PFSK-1 (cell line): ENCODE measurements around the gene CAPN10.

Experiments
- FOXP2 ChIP-seq: optimal IDR thresholded peaks from 2 replicates; pipeline ENCODE3; 2011; ENCODE audit warnings: borderline replicate concordance, control low read depth, inconsistent platforms; ENCODE audit not compliant: insufficient read depth; ENCODE audit errors: extremely low read length, extremely low read depth
- POLR2AphosphoS5 ChIP-seq: IDR thresholded peaks from 2 replicates; pipeline ENCODE4 v1.6.1; 2012; ENCODE audit warnings: low read depth, mild to moderate bottlenecking, control low read depth, low read length, moderate library complexity
- REST ChIP-seq, 2 experiments: IDR thresholded peaks; 2 replicates each; pipeline versions ENCODE4 v1.6.1 to v1.8.0; 2011 to 2012; ENCODE audit warnings: low read depth in 2 of 2, low read length in 2 of 2, control low read depth in 1 of 2, inconsistent platforms in 1 of 2, mild to moderate bottlenecking in 1 of 2, moderate library complexity in 1 of 2; ENCODE audit not compliant: insufficient read depth in 1 of 2
- SIN3A ChIP-seq: IDR thresholded peaks from 2 replicates; pipeline ENCODE4 v1.6.1; 2012; ENCODE audit warnings: mild to moderate bottlenecking, low read length, moderate library complexity, borderline replicate concordance; ENCODE audit not compliant: insufficient read depth
- TAF1 ChIP-seq: IDR thresholded peaks from 2 replicates; pipeline ENCODE4 v1.6.1; 2012; ENCODE audit warnings: low read length, control low read depth, borderline replicate concordance; ENCODE audit not compliant: insufficient read depth

The CAPN10 gene

GRCh38 chr2:240628507-240628807 is 41.9 kb downstream of the CAPN10 start:
- no peak for TF ChIP-seq SIN3A
- TF ChIP-seq FOXP2: no peak
- TF ChIP-seq TAF1: no peak
- TF ChIP-seq POLR2AphosphoS5: no peak
- TF ChIP-seq REST (IDR thresholded peaks at IDR 0.05; ENCODE audit: insufficient read depth in 1 of 2, low read depth in 2 of 2, low read length in 2 of 2): no peak

- TF ChIP-seq SIN3A (no peak), TAF1 (no peak), REST (IDR thresholded peaks at IDR 0.05; ENCODE audit: insufficient read depth in 1 of 2, low read depth in 2 of 2, low read length in 2 of 2) (no peak), FOXP2 (no peak), POLR2AphosphoS5 (no peak)
These were observed 42.5 kb downstream of the CAPN10 start for GRCh38 chr2:240628808-240629618.

- no peak for TF ChIP-seq REST (IDR thresholded peaks at IDR 0.05; ENCODE audit: insufficient read depth in 1 of 2, low read depth in 2 of 2, low read length in 2 of 2)
- no peak for TF ChIP-seq POLR2AphosphoS5
- no peak for TF ChIP-seq SIN3A
These were observed 43.1 kb downstream of the CAPN10 start for GRCh38 chr2:240629619-240629967.

- TF ChIP-seq TAF1: no peak
- no peak for TF ChIP-seq SIN3A
- TF ChIP-seq POLR2AphosphoS5: no peak
- TF ChIP-seq REST (IDR thresholded peaks at IDR 0.05; ENCODE audit: insufficient read depth in 1 of 2, low read depth in 2 of 2, low read length in 2 of 2): no peak
- no peak for TF ChIP-seq FOXP2
These were observed 43.6 kb downstream of the CAPN10 start for GRCh38 chr2:240629968-240630770.
